ENCODE data around the gene CISH. TPM values are rescaled to one million over a fixed set of nuclear protein-coding genes. Genes with fewer than 3 reads are reported as not detected.

The CISH gene
- total and polyA plus RNA-seq, 2 donors from 2014 or later: 30.8 to 59.4 TPM

DNA sequence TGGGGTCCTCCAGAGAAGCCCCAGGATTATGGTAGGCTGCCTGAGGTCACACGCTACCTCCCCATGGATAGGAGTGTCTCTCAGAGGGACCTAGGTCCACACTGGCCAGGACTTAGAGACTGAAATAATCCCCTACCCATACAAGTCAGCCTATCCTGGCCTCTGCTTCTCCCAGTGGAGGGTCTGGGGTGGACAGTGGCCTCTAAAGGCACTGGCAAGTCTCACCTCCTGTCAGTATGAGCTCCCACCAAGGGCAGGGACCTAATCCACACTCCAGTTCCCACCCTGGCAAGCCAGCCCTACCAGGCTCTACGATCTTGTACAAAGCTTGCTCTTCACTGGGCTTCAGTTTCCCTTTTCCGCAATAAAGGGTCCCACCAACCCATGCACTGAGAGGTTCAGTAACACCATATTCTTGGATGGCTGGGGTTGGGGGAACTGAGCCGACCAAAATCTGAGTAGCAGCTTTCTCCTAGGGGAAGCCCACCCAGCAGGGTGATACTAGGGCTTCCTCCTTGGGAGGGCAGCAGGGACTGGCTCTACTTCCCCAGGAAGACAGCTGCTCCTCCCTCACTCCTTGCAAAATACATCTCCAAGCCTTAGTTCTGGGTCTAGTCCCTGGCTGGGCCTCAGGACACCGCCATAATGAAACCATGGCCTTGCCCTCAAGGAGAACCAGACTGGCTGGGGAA is 2.4 kb downstream of the CISH start:
- Histone ChIP-seq H3K27me3 (ENCODE audit: control insufficient read depth, insufficient read depth, low read length) (no peaks in the 10 kb centered on the region), H3K4me1 (ENCODE audit: control insufficient read depth in 2 of 3, insufficient read depth in 2 of 3, low read depth in 1 of 3, low read length in 3 of 3) (peaks cover 3 to 55% (median 55%) of the 10 kb centered on the region in 3 donors), H3K36me3 (ENCODE audit: control insufficient read depth in 2 of 3, insufficient read depth in 3 of 3, low read length in 3 of 3) (peaks cover 0 to 53% (median 39%) of the 10 kb centered on the region in 3 donors), H3K9ac (ENCODE audit: low read length in 3 of 3) (peak overlapping the region in 2 of 3 donors; percentile 96 to 97), H3K4me3 (ENCODE audit: low read length in 3 of 3) (peak overlapping the region; percentile 30 to 95 (median 93)), H3K27ac (ENCODE audit: low read depth in 2 of 2, low read length in 2 of 2) (peak overlapping the region; percentile 98 to 99), H3K9me3 (ENCODE audit: control insufficient read depth in 2 of 3, insufficient read depth in 1 of 3, low read length in 3 of 3) (no peaks in the 10 kb centered on the region)
- DNase-seq: peak in 1 of 5 donors; percentile 51
- intact Hi-C loops (cut with DNase I): no loop called here
- TF ChIP-seq, protein P1, sequence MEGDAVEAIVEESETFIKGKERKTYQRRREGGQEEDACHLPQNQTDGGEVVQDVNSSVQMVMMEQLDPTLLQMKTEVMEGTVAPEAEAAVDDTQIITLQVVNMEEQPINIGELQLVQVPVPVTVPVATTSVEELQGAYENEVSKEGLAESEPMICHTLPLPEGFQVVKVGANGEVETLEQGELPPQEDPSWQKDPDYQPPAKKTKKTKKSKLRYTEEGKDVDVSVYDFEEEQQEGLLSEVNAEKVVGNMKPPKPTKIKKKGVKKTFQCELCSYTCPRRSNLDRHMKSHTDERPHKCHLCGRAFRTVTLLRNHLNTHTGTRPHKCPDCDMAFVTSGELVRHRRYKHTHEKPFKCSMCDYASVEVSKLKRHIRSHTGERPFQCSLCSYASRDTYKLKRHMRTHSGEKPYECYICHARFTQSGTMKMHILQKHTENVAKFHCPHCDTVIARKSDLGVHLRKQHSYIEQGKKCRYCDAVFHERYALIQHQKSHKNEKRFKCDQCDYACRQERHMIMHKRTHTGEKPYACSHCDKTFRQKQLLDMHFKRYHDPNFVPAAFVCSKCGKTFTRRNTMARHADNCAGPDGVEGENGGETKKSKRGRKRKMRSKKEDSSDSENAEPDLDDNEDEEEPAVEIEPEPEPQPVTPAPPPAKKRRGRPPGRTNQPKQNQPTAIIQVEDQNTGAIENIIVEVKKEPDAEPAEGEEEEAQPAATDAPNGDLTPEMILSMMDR (IDR thresholded peaks at IDR 0.05; ENCODE audit: borderline replicate concordance, extremely low read depth, insufficient read depth): no peak
- no peak for FAIRE-seq

DNA sequence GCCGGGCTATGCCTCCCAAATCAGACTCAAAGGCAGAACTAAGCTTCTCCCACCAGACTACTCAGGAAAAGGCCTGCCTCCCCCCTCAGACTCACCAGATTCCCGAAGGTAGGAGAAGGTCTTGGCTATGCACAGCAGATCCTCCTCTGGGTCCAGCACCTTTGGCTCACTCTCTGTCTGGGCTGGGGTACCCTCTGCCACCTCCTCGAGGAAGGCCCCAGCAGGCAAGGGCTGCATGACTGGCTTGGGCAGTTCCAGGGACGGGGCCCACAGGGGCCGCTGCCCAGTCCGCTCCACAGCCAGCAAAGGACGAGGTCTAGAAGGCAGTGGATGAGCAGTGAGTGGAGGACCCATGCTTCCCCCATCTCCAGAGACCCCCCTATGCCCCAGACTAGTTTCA is 3.3 kb downstream of the CISH start:
- peak overlapping the region in 2 of 3 donors; percentile 74 to 96 for H3K9ac ChIP-seq (ENCODE audit: low read length in 3 of 3)
- DNase-seq: peak in 1 of 5 donors; percentile 67

DNA sequence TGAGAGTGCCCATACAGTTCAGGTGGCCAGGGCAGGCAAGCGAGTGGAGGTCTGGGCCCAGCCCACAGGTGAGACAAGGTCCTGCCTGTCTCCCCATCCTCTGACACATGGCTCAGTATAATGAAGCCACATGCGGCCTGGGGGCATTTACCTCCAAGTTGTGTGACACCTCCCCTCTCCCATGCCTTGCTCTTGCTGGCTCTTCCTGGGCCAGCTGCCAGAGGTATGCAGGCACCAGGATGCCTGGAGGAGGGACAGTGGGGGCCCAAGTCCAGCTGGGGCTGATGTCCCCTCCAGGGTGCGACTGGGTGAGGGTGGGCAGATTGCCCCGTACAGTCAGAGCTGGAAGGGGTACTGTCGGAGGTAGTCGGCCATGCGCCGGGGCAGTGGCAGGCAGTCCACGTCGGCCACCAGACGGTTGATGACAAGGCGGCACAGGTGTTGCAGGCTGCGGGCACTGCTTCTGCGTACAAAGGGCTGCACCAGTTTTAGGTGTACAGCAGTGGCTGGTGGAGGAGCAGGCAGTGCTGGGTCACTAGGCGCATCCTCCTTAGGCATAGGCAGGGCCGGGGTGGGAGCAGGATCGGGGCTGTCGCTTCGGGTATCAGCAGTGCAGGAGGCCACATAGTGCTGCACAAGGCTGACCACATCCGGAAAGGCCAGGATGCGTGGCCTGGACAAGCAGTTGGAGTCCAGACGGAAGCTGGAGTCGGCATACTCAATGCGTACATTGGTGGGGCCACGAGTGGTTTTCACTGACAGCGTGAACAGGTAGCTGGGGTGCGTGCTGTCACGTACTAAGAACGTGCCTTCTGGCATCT is 4.1 kb downstream of the CISH start:
- peaks cover 0 to 67% (median 65%) of the 10 kb centered on the region in 3 donors for H3K4me1 ChIP-seq (ENCODE audit: control insufficient read depth in 2 of 3, insufficient read depth in 2 of 3, low read depth in 1 of 3, low read length in 3 of 3)
- peaks cover 0 to 53% (median 42%) of the 10 kb centered on the region in 3 donors for H3K36me3 ChIP-seq (ENCODE audit: control insufficient read depth in 2 of 3, insufficient read depth in 3 of 3, low read length in 3 of 3)
- DNase-seq (peak in 1 of 5 donors; percentile 70), FAIRE-seq (no peak)
- no peaks in the 10 kb centered on the region for H3K27me3 ChIP-seq (ENCODE audit: control insufficient read depth, insufficient read depth, low read length)
- no peaks in the 10 kb centered on the region for H3K9me3 ChIP-seq (ENCODE audit: control insufficient read depth in 2 of 3, insufficient read depth in 1 of 3, low read length in 3 of 3)
- TF ChIP-seq, protein P1 (IDR thresholded peaks at IDR 0.05; ENCODE audit: borderline replicate concordance, extremely low read depth, insufficient read depth): no peak
- H3K9ac ChIP-seq (ENCODE audit: low read length in 3 of 3): peak overlapping the region in 2 of 3 donors; percentile 74 to 96
- H3K4me3 ChIP-seq (ENCODE audit: low read length in 3 of 3): peak overlapping the region in 2 of 3 donors; percentile 93 to 95
- peak overlapping the region; percentile 98 to 99 for H3K27ac ChIP-seq (ENCODE audit: low read depth in 2 of 2, low read length in 2 of 2)
- intact Hi-C loops (cut with DNase I): no loop called here

More for the DNA sequence above, 3.3 kb downstream of the CISH start:
- TF ChIP-seq, protein P1 (IDR thresholded peaks at IDR 0.05; ENCODE audit: borderline replicate concordance, extremely low read depth, insufficient read depth): no peak
- Histone ChIP-seq H3K27me3 (ENCODE audit: control insufficient read depth, insufficient read depth, low read length) (no peaks in the 10 kb centered on the region), H3K4me1 (ENCODE audit: control insufficient read depth in 2 of 3, insufficient read depth in 2 of 3, low read depth in 1 of 3, low read length in 3 of 3) (peaks cover 3 to 63% (median 59%) of the 10 kb centered on the region in 3 donors), H3K9me3 (ENCODE audit: control insufficient read depth in 2 of 3, insufficient read depth in 1 of 3, low read length in 3 of 3) (no peaks in the 10 kb centered on the region), H3K4me3 (ENCODE audit: low read length in 3 of 3) (peak overlapping the region in 2 of 3 donors; percentile 93 to 95), H3K27ac (ENCODE audit: low read depth in 2 of 2, low read length in 2 of 2) (peak overlapping the region; percentile 98 to 99), H3K36me3 (ENCODE audit: control insufficient read depth in 2 of 3, insufficient read depth in 3 of 3, low read length in 3 of 3) (peaks cover 0 to 53% (median 42%) of the 10 kb centered on the region in 3 donors)
- intact Hi-C loops (cut with DNase I): no loop called here
- no peak for FAIRE-seq

All from kidney (tissue), 14 donors.